GM21825 (cell line): ENCODE measurements around the gene SELENOF.

Experiments
- ATAC-seq: cut with Tn5 transposase; IDR thresholded peaks from one replicate; pipeline ENCODE4 v1.9.1; 2021; ENCODE audit warnings: mild to moderate bottlenecking, moderate library complexity; ENCODE audit not compliant: unreplicated experiment

The SELENOF gene

DNA sequence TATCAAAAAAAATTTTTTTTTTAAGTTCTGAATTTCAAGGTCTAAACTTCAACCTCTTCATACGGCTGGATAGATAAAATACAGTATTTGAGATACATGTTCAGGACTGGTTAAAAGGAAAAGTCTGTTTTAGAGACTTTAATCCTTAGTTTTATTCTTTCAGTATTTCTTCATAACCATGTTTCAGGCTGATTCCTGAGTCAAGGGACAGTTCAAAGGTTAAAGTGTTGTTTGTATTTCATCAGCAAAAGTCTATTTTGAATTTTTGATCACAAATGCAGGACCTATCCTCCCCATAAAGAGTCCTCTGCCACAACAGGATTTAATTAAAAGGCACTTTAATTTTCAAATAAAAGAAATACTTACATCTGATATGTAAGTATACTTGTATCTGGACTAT is 53.5 kb downstream of the SELENOF start:
- ATAC-seq, result no peak

DNA sequence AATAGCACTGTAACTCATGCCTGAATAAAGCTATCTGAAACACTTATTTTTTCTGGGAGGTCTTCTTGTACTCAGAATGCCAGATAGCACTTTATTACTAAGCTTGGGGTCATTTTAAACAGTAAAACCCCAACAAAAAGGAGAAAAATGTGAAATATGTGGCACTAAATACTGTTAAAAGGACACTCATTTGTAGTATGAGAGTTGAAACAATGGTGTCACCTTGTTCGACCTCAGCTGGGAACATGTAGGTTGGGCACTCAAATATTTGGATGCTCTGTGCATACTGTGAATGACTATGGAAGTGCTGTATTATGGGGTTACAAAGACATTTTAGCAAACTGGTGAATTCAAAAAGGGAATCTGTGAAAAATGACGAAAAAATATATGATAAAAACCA is 53.9 kb downstream of the SELENOF start:
- no peak for ATAC-seq

DNA sequence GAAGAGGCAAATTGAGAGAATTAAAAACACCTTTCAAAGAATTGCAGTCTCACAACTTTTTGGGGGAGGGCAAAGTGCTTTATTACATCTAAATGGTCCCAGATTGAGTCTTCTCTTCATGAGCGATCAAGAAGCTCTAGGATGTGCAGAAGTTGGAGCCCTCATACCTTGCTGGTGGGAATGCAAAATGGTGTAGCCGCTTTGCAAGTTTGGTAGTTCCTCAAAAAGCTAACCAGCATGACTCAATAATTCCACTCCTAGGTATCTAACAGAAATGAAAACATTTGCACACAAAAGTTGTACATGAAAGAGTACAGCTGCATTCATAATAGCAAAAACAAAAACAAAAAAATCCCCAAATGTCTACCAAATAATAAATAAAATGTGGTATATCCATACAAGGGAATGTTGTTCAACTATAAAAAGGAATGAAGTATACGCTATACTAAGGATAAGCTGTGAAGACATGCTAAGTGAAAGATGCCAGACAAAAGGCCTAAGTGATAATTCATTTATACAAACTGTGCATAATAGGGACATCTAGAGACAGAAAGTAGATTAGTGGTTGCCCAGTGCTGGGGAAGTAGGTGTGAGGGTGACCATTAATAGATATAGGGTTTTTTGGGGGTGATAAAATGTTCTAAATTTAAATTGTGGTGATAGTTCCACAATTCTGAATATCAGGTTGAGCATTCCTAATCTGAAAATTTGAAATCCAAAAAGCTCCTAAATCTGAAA is 55.2 kb downstream of the SELENOF start:
- no peak for ATAC-seq

DNA sequence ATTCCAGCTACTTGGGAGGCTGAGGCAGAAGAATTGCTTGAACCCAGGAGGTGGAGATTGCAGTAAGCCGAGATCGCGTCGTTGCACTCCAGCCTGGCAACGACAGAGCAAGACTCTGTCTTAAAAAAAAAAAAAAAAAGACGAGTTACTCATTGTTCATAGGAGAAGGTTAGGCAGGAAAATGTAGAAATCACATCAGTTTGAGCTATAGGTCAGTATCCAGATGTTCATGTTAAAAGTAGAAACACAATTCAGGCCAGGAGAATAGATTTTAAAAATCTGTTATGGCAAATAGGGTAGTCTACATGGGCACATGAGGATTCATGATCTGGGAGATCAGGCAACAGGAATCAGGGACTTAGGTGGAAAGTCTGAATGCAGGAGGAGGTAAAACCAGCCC is 57.7 kb downstream of the SELENOF start:
- no peak for ATAC-seq

DNA sequence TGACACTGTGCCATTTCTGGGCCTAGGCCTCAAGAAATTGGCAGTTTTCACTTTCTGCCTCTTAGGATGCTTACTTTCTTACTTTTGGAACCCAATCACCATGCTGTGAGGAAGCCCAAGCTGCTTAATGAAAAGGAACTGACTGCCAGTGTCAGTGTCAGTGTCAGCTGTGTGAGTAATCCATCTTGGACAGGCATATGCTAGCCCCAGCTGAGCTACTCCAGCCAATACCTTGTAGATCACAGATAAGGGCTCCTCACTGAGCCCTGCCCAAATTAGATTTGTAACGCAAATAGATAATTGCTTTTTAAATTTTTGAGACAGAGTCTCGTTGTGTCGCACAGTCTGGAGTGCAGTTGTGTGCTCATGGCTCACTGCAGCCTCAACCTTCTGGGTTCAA is 59.6 kb downstream of the SELENOF start:
- no peak for ATAC-seq

DNA sequence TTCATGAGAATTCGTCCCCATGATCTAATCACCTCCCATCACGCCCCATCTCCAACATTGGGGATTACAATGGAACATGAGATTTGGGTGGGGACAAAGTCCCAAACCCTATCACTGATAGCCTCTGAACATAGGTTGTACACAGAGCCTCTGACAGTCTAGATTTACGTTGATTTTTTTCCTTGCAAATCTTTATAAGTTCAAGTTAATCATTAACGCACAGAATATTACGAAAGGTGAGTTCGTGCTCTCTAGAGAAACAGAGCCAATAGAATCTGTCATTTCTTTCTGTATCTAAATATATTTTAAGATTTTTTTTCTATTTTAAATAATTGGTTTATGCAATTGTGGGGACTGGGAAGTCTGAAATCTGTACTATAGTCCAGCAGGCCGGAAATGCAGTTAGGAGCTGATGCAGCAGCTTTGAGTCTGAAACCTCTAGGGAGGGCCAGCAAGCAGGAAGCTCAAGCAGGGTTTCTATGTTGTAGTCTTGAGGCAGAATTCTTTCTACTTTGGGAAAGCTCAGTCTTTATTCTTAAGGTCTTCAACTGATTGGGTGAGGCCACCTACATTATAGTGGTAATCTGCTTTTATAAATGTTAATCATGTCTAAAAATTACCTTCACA is 61.0 kb downstream of the SELENOF start:
- no peak for ATAC-seq

DNA sequence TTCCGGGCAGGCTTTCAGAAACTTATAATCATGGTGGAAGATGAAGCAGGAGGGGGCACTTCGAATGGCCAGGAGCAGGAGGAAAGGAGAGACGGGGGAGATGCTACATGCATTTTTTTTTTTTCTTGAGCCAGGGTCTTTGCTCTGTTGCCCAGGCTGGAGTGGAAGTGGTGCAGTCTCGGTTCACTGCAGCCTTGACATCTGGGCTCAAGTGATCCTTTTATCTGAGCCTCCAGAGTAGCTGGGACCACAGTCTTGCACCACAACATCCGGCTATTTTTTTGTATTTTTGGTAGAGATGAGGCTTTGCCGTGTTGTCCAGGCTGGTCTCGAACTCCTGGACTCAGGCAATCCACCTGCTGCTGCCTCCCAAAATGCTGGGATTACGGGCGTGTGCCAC is 61.6 kb downstream of the SELENOF start:
- no peak for ATAC-seq

DNA sequence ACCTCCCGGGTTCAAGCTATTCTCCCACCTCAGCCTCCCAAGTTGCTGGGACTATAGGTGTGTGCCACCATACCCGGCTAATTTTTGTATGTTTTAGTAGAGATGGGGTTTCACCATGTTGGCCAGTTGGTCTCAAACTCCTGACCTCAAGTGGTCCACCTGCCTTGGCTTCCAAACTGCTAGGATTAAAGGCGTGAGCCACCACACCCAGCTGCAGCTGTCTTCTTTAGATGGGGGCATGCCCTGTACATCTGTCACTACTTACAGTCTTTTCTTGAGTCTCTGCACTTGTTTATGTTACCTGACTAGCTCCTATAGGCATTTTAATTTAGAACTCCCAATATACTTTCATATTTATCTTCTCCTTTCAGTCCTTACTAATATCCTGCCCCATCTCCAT is 64.2 kb downstream of the SELENOF start:
- no peak for ATAC-seq

DNA sequence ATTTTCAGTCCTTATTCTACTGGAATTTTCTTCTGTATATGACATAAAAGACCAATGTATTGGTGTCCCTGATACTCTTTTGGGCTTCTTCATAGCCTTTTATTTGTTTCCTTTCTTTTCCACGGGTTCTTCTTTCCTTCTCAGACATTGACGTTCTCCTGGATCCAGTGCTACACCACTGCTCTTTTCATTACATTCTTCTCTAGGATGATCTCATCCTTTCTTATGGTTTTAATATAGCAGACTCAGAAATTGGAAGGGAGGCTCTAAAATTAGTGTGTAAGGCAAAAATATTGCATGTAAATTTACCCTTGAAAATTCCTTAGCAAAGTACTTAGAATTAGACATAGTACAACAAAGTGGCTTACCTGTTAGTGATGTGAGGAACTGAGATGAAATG is 65.3 kb downstream of the SELENOF start:
- ATAC-seq, result no peak

DNA sequence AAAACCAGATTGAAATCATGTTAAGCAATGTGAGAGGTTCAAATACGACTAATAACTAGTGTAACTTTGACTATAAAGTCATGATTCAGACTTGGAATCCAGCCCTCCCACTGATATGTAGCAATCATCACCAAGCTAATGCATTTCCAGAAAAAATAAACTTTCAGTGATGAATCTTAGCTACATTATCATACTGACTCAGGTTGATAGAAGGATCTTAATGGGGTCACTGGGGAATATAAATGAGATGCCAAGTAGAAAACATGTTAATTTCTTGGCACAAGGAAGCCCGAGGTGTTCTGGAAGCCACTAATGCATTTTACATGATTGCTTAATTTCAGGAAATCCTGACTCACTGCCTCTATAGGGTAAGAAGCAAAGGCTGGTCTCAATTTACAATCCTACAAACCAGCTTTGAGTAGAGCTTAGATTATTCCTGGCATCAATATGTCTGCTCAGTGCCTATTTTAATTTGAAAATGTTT is 67.7 kb downstream of the SELENOF start:
- no peak for ATAC-seq

DNA sequence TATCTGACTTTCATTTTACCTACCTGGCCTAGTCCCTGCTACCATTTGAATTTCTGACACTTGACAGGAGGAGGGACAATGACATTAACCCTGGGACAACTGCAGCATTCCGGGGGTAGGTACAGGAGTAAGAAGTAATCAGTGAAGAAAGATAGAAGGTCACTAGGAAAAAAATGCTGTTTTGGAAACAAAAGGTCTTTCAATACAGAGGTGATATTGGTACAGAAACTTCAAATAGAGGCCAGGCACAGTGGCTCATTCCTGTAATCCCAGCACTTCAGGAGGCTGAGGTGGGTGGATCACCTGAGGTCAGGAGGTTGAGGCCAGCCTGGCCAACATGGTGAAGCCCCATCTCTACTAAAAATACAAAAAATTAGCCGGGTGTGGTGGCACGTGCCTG is 68.4 kb downstream of the SELENOF start:
- no peak for ATAC-seq

DNA sequence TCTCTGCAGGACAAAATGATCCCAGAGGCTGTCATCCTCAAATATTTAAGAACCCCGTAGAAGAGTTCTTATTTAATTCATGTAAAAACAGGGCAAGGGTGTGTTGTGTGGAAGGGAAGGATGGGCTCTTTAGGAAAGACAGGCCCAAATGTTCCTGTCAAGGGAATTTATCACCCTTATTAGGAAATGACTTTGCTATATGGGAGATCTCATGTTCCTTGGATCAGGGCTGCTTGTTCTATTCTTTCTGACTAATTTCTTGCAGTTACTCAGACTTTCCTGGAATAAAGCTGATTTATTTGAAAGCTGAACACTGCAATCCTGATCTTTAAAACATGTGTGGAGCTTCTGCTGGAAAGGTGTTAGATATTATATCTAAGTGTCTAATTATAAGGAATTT is 72.8 kb downstream of the SELENOF start:
- ATAC-seq, result no peak

DNA sequence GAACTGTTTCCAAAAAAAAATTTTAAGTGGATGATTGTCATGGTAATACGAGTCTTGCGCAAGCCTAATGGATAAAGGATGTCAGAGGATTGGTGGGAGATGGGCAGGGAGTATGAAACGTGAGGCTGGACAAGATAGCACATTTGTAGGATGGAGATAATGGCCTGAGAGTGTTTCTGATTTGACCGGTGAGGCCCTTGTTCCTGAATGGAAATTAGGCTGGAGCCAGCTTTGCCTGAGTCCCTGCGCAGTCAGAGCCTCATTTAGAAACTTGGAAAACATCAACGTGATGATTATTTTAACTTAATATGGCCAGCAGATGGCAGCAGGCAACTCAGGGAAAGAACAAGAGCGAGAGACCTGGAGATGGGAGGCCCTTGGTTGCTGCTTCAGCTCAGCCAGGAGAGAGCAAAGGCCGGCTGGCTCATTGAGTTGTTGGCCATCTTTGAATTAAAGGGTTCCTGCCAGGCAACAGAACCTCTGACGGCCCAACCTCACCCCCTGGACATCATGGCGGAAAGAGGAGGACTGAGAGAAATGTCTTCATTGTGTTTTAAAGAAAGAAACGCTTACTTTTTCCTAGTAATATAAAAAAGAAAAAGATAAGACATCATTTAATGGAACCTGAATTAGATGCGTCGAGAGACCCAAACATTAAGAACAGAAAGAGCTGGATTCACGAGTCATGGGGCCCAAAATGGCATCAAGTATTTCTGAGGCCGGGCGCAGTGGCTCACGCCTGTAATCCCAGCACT is 80.3 kb downstream of the SELENOF start:
- ATAC-seq, result peak; percentile 83

DNA sequence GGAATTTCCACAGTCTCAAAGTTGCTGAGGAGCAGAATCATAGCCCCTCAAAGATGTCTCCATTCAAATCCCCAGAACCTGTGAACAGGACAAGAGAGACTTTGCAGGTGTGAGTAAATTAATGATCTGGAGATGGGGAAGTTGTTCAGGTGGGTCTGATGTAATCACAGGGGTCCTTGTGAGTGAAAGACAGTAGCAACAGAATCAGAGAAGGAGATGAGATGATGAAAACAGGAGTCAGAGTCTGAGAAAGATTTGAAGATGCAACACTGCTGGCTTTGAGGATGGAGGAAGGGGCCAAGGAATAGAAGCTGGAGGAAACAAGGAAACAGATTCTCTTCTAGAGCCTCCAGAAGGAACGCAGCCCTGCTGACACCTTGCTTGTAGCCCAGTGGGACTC is 81.5 kb downstream of the SELENOF start:
- ATAC-seq, result no peak

DNA sequence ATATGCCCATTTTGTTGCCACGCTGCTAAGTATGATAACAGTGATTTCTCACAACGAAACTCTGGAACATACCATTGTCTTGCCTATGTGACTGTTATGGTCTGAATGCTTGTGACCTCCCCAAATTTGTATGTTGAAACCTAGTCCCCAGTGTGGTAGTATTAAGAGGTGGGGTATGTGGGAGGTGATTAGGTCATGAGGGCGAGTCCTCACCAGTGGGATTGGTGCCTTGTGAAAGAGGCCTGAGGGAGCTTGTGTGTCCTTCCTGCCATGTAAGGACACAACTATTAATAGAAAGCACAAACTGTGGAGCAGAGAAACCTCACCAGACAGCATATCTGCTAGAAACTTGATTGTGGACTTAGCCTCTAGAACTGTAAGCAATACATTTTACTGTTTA is 84.6 kb downstream of the SELENOF start:
- ATAC-seq, result no peak

DNA sequence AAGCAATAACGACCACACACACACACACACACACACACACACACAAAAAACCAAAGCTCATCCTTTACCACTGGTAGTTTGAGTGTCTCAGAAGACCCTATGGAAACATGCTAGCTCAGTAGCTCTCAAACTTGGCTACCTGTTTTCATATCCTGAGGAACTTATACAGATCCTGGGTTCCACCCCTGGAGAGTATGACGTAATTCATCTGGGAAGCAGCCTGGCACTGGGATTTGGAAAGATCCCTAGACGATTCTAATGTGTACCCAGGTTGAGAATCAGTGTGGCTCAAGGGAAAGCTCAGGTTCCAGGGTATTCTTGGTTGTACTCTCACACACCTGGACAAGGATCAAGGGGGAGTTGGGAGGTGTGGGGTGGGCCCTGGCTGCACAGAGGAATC is 85.9 kb downstream of the SELENOF start:
- ATAC-seq, result no peak

DNA sequence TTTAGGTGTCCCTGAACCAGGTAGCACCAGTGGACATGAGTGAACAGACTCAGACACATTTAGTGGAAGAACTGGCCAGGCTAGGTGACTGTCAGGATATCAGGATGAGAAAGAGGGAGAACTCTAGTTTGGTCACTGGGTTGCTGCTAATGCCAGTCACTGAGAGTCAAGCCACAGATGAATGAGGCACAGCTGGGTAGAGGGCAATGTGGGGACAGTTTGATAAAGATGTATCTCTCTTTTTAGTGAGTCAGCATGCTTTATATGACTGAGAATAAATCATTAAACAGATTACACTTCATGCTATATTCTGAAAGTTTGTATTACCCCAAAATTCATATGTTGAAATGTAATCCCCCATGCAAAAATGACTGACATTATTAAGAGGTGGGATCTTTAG is 87.1 kb downstream of the SELENOF start:
- no peak for ATAC-seq

DNA sequence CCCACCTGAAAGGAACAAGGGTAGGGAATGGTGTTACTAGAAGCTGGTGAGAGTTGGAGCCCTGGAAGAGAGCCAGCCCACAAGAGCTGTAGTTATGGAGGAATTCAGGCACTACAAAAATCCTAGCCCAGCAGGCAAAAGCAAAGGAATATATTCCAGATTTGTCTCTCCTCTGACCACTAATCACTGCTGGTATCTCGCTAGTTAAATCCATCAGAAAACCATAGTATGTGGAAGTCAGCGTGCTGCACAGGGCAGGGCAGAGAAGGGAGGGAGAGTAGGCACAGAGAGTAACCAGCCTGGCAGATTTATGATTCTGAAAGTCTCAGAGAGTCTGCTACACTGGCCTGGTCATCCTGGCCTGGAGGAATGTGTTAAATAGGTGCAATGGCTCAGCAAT is 88.6 kb downstream of the SELENOF start:
- no peak for ATAC-seq

DNA sequence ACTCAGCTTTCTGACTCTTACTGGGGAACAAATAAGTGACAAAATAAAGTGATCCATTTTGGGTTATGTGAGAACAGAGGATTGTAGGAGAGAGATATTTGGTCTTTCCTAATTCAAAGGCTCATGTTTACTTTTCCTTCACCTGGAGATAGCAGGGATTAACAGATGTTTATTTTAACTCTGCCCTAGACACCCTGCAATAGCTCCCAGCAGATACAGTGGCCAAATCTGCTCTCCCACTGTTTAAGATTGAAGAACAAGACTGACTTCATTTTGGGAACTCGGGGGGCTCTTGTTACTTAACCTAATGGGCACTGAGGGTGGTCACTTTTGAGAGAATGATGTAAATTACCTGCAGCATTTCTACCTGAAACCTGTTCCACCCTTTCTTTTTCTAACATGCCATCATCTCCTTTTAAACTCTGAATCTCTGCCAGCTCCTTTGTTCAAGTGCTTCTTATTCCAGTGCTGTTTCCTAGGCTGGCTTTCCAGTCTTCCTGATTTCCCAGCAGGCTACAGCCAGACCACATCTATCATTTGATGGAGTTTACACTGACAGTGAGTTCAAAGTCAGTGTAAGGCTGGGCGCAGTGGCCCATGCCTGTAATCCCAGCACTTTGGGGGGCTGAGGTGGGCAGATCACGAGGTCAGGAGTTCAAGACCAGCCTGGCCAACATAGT is 90.0 kb downstream of the SELENOF start:
- no peak for ATAC-seq

DNA sequence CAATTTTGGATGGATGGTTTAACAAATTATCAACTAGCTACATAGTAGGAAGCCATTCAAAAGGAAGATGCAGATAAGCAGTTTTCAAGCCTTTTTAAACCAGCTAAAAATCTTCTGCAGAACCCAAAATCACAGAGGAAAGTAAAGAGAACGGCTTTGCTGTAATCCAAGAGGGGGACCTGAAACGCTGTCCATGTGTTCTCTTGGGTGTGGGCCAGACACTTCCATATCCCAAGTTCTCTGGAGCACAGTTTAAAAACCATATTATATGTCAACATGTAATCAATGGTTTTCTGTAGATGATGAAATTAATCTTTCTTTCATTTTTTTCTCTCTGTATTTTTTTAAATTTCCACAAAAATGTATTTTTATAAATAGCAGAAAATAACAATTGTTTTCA is 90.5 kb downstream of the SELENOF start:
- ATAC-seq, result no peak

DNA sequence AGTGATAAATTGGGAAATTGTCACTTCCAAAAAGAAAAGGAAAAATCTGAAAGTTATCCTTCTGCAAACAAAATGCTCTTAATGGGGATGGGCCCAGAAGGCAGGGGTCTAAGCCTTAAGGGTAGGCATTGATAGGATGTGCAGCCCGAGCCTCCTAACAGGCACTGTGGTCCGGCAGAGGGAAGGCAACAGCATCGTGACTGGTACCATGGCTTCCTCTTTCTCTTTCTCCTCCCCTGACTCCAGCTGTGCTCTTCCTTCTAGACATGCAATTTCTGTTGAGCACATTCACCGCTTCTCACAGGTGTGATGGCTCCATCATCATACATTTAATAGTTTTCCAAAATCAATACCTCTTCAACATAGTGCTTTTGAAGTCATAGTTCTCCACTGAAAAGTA is 91.5 kb downstream of the SELENOF start:
- no peak for ATAC-seq
